HG02870 (cell line): ENCODE results near the gene TSPY2.
"Not testable (repeated sequence)": the region's sequence is repeated elsewhere in the genome, so short reads cannot be mapped to it uniquely, and the experiment has no call there.

Experiments
- ATAC-seq: cut with Tn5 transposase; IDR thresholded peaks from one replicate; pipeline ENCODE4 v1.9.1; 2021; ENCODE audit warnings: mild to moderate bottlenecking, moderate library complexity; ENCODE audit not compliant: unreplicated experiment

The TSPY2 gene, protein sequence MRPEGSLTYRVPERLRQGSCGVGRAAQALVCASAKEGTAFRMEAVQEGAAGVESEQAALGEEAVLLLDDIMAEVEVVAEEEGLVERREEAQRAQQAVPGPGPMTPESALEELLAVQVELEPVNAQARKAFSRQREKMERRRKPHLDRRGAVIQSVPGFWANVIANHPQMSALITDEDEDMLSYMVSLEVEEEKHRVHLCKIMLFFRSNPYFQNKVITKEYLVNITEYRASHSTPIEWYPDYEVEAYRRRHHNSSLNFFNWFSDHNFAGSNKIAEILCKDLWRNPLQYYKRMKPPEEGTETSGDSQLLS

DNA sequence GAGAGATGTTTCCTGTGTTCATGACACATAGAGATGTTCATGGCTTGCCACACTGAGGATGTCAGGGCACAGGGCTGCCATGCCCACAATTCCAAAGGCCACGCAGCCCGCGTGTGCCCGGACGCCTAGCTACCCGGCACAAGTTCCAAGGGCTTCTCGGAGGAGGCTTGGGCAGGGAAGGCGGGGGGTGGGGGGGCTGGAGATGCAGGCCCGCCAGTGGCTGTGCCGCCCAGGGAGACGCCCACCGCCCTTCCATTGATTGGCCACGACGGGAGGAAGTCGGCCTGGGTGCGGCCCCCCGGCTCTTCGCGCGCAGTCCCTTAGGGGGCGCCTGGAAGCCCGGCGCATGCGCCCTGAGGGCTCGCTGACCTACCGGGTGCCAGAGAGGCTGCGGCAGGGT is at the start of gene TSPY2:
TSS of gene TSPY2 (plus strand) at position 301 of the 400 bp plus-strand sequence. CDS start at position 347, 46 bp downstream.
- not testable (repeated sequence) for ATAC-seq

DNA sequence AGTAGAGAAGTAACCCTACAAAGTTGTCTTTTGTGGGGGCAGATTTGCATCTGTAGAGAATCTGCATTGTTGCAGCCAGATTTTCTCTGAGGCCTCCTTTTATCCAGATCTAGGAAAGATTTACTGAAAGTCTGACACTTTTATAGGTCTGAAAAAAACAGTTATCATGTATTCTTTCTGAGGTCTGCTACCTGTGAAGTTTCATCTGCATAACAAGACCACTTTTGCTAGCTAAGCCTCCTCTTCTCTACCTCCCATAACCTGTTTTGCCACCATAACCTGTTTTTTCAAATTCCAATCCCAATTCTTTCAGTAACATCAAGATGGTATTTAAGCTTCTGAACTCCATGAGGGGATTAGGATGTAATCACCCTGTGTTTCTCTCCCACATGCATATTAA is 36.5 kb upstream of the TSPY2 start:
- ATAC-seq, result not testable (repeated sequence)

DNA sequence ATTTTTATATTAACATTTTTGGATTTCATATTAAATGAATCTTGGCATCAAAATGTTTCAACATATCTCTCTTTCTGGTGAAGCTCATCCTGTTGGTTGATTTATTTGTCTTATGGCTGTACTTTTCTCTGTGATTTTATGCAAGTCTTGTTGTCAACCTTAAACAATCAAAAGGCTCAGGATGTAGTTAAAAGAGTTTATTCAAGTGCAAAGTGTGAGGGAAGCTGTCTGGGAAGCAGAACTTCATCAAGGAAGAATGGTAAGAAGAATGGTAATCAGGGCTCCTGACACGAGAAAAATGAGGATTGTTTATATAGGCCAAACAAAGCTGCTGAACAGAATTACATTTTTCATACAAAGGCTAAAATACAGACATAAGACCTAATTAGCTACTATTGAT is 29.0 kb upstream of the TSPY2 start:
- ATAC-seq, result not testable (repeated sequence)

- not testable (repeated sequence) for ATAC-seq
Measured at GRCh38 chrY:6269839-6270238, 23.8 kb downstream of the TSPY2 start.
